GM21528 (cell line): ENCODE data around the gene KRTAP9-4.
"Not testable (repeated sequence)": the region's sequence is repeated elsewhere in the genome, so short reads cannot be mapped to it uniquely, and the experiment has no call there.

Source experiments
- ATAC-seq: cut with Tn5 transposase; IDR thresholded peaks from one replicate; pipeline ENCODE4 v1.9.1; 2021; ENCODE audit warnings: mild to moderate bottlenecking, moderate library complexity; ENCODE audit not compliant: unreplicated experiment, low FRiP score

The KRTAP9-4 gene

DNA sequence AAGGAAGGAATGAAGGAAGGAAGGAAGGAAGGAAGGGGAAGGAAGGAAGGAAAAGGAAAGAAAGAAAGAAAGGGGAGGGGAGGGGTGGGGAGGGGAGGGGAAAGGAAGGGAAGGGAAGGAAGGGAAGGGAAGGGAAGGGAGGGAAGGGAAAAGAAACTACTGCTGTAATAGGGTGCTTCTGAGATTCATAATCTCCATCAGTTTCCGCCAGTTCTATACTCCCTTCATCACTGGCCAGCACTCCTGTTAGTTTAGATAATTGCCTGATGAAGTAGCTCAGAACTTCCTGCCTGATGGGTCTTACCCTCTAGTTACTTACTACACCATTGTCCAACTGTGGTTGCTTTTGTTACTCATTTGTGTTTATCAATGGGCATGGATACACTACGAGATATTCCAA is 13.7 kb downstream of the KRTAP9-4 start:
- no peak for ATAC-seq

DNA sequence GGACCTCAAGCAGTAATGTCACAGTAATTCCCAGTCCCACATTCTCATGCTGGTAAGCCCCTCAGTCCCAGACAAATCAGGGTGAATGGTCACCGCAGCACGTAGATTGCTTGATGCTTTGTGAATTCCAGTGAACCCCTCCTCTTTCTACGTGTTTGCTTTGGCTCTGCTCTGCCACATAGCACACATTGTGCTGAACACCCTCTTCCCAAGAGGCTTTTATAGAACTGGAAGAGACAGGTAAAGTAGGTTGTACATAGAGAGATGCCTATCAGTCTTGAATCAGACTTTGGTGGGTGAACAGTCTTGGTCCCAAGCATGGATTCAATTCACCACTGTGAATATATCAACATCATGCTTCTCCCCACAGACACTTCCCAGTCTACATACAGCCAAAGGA is 15.1 kb downstream of the KRTAP9-4 start:
- ATAC-seq = no peak

DNA sequence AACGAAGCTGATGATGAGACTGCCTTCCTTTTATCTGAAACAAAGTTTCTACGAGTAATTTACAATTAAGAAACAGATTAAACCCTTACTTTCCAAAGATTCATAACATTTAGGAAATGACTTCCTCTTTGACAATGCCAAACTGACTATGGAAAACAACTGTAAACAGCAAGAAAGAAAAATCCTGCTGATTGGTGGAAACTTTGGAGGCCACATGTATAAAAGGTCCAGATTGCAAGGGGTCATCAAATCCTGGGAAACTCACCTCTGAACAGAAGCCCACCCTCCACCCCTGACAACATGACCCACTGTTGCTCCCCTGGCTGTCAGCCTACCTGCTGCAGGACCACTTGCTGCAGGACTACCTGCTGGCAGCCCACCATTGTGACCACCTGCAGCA is 15.6 kb downstream of the KRTAP9-4 start, which contains the start of gene KRTAP9-6:
TSS of gene KRTAP9-6 (plus strand) at position 301 of the 400 bp plus-strand sequence. CDS start at position 301, 0 bp downstream.
- no peak for ATAC-seq

DNA sequence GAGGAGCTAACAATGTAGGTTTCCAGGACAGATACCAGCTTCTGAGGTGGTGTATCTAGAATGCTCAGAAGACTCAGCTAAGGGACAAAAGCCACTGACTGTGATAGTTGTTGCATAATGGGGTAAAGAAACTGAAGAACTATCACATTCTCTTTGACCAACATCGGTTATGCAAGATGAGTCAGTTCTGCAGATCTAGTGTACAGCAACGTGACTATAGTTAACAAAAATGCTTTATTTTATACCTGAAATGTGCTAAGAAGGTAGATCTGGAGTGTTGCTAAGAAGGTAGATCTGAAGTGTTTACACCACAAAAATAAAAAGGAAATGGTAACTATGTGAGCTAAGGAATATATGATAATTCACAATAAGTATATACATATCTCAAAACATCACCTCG is 18.2 kb downstream of the KRTAP9-4 start:
- no peak for ATAC-seq

DNA sequence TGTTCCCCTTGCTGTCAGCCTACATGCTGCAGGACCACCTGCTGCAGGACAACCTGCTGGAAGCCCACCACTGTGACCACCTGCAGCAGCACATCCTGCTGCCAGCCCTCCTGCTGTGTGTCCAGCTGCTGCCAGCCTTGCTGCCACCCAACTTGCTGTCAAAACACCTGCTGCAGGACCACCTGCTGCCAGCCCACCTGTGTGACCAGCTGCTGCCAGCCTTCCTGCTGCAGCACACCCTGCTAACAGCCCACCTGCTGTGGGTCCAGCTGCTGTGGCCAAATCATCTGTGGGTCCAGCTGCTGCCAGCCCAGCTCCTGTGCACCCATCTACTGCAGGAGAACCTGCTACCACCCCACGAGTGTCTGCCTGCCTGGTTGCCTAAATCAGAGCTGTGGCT is 21.8 kb downstream of the KRTAP9-4 start:
- ATAC-seq = not testable (repeated sequence)

DNA sequence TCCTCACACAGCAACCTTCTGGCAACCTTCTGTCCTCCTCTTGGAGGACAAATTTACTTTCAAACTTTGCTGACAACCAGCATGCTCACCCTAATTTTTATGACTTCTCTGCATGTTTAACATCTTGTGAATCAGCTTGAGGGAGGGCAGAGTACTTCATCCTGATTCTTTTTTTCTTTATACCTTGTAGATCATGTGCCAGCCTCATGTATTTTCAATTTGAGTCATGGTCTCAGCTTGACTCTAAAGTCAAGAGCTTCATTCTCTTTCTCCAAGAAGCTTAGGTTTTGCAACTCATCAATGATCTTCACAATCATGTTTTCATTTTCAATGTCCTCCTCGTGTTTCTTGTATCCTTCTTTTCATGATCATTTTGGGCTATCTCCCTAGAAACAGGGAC is 22.4 kb downstream of the KRTAP9-4 start:
- no peak for ATAC-seq

DNA sequence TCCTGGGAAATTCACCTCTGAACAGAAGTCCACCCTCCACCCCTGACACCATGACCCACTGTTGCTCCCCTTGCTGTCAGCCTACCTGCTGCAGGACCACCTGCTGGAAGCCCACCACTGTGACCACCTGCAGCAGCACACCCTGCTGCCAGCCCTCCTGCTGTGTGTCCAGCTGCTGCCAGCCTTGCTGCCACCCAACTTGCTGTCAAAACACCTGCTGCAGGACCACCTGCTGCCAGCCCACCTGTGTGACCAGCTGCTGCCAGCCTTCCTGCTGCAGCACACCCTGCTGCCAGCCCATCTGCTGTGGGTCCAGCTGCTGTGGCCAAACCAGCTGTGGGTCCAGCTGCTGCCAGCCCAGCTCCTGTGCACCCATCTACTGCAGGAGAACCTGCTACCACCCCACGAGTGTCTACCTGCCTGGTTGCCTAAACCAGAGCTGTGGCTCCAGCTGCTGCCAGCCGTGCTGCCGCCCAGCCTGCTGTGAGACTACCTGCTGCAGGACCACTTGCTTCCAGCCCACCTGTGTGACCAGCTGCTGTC is 26.2 kb downstream of the KRTAP9-4 start, which contains the start of gene KRTAP9-7:
TSS of gene KRTAP9-7 (plus strand) at position 51 of the 543 bp plus-strand sequence. CDS start at position 51, 0 bp downstream.
- ATAC-seq = not testable (repeated sequence)

DNA sequence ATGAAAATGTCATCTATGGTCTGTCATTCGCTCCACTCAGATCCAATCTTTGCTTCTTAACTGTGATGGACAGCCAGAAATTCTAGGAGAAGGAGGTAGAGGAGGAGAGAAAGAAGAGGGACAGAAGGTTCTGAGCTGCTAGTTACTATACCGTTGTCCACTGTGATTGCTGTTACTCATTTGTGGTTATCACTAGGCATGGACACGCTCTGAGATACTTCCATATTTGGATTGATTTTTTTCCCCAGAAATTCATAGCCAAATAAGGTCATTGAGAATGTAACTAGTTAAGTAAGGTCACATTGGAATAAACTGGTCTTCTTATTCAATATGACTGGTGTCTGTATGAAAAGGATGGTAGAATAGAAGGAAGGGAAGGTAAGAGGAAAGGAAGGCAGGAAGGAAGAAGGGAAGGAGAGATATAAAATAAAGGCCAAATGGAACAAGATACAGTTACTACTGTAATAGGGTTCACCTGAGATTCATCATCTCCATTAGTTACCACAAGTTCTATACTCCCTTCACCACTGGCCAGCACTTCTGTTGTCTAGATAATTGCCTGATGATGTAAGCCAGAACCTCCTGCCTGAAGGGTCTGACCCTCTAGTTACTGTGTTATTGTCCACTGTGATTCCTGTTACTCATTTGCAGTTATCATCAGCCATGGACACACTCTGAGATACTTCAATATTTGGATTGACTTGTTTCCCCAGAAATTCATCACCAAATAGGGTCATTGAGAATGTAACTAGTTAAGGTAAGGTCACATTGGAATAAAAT is 28.9 kb downstream of the KRTAP9-4 start:
- no peak for ATAC-seq

DNA sequence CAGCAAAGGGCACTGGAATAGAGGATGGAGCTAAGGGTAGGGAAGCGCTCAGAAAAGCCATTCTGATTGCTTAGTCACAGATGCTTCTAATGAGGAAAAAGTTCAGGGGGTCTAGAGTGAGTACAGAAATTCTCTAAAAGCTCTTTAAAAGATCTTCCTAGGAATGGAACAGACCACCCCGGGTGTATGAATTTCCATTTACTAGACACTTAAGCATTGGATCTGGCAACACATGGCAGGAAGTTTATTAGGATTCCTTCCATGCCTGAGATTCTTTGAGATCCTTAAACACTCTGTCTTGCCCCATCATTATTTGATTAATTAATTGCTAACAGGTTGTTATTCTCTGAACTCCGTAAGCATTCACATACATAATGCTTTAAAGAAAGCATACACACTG is 34.6 kb downstream of the KRTAP9-4 start:
- ATAC-seq = no peak

DNA sequence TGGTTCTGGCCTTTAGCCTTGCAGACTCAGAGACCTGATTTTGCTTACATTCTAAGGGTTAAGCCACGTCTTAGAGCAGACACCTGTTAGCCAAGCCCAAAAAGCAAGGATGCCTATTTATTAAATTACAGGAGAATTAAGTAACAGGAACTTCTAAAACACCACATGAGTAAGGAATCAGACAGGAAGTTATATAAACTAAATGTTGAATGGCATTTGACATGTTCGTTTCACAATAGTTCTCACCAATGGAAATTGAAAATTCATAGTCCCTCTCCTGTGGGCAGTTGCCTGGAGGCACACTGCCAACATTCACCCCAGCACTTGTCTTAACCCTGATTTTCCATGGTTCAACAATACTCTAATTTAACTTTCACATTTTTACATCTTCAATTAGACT is 35.1 kb downstream of the KRTAP9-4 start:
- ATAC-seq = no peak

DNA sequence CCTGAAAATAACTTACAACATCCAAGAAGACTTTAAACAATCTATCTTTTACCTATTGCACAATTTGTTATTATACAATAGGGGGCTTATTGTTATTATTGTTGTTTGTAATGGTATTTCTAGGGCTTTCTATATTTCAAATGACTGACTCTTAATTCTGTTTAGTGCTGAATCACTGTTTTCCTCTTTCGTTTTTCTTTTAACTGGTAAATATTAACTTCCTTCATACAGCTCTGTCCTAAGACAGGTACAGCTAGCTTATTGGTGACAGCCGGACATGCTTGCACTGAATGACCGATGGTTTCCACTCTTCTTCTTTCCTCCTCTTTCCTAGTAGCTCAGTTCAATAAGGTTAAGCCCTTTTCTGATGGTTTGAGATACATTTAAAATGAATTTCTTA is 37.6 kb downstream of the KRTAP9-4 start:
- no peak for ATAC-seq

DNA sequence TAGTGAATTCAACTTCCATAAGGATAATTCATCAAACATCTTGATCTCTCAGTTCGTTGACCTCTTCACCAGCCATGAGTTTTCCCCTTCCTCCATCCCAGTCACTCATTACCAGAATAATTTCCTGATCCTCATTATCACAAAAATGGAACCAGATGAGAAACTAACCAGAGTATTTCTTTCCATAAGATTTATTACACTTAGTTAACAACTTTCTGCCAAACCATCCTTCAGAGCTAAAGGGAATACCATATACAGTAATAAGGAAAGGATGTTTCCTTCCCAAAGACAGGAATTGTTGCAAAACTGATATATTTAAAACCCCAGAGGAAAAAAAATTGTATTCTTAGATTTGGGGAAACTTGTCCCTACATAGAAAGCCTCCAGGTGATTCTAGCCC is 44.5 kb downstream of the KRTAP9-4 start:
- ATAC-seq = no peak

DNA sequence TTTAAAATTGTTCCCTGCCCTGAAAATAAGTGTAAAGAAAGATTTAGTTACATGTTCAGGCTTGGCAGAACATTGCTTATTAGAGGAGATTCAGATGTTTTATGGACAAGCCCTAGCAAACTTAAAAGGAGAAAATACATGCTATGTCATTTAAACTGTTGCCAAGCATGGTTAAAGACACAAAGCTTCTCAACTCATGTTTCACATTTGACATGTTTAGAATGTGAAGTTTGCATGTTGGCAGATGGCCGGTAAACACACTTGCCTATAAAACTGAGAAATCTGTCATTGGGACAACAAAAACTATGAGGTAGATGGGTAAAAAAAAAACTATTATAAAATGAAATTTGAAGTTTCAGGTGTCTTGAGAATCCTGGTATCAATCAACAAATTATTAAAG is 47.4 kb downstream of the KRTAP9-4 start:
- no peak for ATAC-seq

DNA sequence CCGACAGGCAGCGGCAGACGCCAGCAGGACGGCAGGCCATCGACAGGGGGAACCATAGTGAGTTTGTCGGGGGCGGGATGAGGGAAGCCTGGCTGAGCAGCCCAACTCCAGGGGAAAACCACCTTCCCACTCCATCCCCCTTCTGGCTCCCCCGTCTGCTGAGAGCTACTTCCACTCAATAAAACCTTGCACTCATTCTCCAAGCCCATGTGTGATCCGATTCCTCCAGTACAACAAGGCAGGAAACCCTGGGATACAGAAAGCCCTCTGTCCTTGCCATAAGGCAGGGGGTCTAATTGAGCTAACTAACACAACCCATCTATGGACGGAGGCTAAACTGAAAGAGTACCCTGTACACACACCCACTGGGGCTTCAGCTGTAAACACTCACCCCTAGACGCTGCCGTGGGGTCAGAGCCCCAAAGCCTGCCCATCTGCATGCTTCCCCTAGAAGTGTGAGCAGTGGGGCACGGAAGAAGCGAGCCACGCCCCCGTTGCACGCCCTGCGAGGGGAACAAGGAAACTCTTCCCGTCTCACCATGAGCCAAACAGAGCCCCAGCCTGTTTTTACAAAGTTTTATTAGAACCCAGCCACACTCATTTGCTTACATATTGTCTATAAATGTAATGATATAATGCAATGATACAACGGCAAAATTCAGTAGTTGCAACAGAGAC is 49.1 kb downstream of the KRTAP9-4 start:
- ATAC-seq = no peak
